T follicular helper cell (primary cell): ENCODE results near the gene NPAS3.
"Not testable (repeated sequence)": the region's sequence is repeated elsewhere in the genome, so short reads cannot be mapped to it uniquely, and the experiment has no call there.

Source experiments
- DNase-seq: peaks from one replicate; pipeline ENCODE4 v3.0.0-alpha.2; 2020; ENCODE audit warnings: low read depth

Gene NPAS3

DNA sequence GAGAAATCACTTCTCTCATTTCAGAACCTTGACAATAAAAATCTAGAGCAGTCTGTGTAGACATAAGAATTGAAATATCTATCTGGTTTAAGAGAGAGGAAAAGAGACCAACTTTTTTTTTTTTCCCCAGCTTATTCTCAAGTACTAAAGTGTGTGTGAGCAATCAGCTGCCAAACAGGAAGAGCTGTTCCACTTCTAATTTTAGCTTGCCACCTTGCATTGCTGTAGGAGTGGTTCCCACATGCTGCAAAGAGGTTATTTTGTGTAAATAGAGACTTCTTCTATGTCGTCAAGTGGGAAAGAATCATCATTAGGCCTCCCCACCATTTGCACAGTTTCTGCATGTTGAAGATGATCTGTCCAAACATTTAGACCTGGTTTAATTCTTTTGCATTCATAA lies 142.6 kb downstream of the NPAS3 start:
- no peak for DNase-seq

DNA sequence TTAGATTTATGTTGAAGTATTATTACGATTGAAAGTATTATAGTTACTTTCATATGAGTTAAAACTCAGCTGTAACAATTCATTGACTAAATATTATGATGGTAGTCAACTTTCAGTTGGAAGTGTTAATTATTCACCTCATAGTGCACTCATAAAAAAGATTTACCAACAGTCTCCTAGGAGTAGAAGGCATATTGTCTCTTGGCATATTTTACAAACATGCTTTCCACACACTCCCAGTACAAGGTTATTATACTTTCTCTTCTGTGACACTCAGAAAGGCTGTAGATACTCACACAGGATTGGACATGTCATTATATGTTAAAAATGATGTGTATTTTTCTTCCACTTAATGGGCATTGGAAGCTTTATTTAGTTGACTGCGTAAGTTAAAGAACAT lies 147.1 kb downstream of the NPAS3 start:
- DNase-seq: no peak

DNA sequence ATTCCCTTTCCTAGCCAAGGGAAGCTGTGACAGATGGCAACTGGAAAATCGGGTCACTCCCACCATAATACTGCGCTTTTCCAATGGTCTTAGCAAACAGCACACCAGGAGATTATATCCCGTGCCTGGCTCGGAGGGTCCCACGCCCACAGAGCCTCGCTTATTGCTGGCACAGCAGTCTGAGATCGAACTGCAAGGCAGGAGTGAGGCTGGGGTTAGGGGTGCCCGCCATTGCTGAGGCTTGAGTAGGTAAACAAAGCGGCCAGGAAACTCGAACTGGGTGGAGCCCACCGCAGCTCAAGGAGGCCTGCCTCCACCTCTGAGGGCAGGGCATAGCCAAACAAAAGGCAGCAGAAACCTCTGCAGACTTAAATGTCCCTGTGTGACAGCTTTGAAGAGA lies 149.6 kb downstream of the NPAS3 start:
- DNase-seq: not testable (repeated sequence)

DNA sequence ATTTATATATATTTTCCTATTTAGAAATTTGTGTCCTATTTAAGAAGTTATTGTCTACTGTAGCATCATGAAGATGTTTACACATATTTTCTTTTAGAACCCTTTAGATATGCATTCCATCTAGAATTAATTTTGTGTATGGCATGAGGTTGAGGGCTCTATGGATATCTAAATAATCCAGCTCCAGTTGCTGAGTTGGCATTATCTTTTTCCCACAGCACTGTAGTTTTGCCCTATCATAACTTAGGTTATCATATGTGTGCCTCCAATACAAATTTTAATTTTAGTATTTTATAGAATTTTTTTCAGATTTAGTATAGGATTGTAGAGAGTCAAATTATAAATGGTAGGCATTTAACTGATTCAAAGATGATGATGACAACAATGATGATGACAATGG lies 159.3 kb downstream of the NPAS3 start:
- no peak for DNase-seq

DNA sequence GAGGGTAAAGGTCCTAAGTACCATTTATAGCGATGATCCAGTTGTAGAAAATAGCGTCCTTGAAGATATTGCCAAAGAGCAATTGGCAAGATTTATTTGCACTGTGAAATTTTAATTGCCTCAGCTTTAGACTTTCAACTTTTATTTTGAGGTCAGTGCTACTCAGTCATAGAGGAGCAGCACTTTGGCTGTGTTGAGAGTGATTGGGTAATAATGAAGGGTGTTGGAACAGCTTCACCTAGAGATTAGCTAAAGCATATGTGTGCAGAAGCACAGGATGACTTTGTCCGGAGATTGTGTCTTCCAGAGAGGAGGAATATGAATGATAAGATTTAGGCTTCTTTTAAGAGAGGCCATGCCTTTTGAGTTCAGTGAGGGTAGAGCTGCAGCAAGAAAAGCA lies 164.8 kb downstream of the NPAS3 start:
- no peak for DNase-seq

DNA sequence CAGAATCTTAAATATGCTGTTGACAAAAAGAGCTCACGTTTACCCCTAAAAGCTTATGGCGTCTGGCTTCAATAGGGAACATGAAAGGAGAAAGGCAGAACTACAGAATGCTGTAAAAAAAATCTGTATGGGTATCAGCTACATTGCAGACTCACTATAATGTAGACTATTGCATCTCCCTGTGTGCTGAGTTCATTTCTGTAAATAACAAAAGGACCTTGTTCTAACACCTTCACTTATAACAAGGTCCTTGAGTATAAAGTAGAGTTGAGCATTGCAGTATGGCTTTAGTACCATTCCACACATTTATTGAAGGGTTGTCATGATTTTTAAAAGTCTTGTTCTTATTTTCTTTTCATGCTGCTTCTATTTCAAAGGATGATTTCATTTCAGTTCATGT lies 165.3 kb downstream of the NPAS3 start:
- DNase-seq: no peak

DNA sequence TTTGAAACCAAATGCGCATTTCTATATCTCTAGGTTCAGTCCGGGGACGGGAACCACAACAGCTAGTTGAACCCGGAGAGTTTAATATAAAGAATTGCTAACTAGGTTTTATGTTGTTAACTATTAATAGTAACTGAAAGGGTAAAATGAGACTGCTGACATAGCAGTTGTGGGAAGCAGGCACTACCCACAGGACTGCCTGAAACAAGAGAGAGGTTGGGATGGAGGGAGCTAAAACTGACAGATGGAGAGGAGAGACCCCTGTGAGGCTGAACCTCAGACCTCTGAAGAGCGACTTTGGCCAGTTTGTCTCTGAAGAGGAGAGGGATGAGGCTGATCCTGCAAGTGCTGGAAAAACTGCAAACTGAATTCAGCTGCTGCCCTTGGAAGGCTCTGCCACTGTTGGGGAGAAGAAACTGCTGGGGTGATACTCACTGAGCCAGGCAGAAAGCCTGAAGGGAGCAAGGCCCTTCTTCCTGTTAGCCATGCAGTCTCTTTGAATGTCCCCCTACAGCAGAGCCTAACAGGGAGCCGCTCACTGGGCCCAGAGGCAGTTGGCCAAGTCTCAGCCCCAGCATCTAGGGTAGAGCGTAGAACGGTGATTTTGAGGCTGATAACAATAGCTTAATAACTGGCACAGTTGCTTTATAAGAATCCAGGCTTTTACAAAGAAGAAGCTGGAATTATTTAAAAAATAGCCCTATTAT lies 172.2 kb downstream of the NPAS3 start:
- no peak for DNase-seq

DNA sequence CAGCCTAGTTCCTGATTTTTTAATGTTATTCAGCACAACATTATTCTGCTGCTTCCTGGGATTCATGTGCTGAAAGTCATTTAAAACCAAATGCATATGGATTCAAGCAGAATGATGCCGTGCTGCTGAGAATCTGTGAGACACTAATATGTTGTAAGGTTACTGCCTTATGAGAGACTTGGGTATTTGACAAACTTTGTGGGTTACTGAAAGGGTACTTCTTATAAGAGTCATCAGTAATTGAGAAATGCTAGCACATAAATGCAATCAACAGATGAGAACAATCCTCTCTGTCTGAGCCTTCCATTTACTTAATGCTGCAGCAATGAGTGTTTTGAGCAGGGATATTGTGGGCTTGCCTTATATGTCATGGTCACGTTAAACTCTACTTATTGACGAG lies 175.7 kb downstream of the NPAS3 start:
- no peak for DNase-seq

DNA sequence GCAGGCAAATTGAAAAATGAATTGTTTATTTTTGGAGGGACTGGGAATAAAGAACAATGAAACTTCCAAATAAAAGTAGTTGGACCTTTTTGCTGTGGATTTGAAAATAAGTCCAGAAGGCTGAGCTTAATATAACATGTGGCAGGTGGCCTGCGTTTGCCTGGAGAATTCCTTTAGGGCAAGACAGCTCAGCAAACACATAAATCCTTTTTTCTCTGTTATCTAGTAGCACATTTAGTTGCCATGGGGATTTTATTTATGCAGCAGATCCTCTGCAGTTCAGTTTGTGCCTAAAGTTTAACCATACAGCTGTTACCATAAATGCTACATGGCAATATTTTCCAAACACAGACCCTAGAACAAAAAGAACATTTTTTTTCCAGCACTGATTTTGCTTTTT lies 180.0 kb downstream of the NPAS3 start:
- no peak for DNase-seq

DNA sequence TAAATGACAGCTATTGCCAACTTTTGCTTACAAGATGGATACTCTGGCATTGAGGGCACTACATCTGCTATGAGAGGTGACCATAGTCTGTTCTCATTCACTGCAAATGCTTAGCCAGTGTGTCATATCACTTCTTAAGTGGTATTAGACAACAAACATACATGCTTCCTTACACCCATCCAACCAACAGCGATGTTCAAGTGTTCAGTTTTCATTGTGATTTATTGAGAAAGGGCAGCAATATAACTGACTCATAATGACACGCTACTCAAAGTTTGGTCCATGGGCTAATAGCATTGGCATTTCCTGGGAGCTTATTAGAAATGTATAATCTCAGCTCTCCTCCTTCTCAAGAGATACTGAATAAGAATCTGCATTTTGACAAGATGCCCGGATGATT lies 181.7 kb downstream of the NPAS3 start:
- DNase-seq: no peak

DNA sequence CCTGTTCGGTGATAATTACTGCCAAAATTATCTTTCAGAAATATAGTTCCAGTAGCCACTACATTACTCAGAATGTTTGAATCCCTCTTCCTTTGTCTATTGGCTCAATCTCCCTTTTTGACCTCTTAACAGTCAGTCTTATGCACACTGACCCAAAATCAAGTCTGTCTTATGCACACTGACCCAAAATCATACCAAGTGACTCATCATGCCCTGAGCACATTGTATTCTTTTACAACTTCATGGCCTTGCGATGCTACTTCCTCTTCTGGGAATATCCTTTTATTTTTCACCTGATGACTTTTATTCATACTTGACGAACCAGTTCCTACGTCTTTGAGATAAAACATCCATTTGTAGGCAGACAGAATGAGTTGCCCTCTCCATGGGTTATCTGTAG lies 182.3 kb downstream of the NPAS3 start:
- no peak for DNase-seq

DNA sequence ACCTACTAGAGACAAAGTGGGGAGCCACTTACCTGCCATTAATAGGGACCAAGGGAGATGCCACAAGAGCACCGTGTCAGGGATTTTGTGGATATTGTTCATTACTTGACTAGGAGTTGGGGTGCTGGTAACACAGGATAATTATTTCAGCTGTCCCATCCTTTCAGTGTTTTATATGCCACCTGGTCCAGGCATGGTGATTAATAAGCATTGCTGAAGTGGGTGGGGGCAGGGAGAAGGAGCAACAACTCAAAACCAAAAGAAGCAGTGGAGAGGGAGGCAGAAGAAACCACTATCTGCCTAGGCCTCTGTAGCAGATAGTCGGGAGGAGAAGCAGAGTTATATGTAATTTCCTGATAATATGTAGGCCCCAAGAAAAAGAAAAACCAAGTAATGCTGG lies 184.6 kb downstream of the NPAS3 start:
- DNase-seq: no peak

DNA sequence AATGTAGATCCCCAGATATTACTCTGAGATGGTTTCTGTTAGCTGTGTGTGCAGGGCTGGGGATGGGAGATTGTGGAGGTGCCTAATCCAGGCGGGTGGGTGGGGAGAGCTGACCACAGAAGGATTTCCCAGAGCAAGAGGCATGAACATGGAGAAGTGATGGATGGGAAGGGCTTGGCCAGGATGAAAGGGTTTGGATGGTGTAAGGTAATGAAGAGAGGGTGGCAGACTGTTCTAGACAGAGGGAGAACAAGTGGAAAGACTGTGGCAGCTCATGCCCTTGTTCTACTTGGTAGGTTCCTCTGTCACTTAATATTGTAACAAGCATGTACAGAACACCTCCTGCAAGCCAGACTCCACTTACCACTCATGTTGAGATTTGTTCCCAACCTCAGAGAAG lies 187.8 kb downstream of the NPAS3 start:
- no peak for DNase-seq

DNA sequence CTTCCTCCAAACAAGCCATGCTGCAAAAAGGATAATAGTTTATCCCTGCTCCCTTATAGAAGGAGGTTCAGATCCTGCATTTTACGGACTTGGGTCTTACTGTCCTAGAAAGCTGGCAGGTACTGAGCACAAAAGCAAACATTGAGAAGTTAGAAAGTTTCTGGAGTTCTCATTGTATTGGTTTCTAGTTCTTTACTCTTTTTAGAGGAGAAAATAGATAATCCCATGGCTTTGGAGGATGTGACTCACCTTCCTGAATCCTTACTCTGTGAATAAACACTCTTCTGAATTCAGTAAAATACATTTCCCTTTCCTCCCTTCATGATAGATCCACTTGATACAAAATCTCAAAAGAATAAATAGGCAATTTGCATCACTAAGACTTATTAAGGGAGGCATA lies 188.9 kb downstream of the NPAS3 start:
- DNase-seq: no peak

DNA sequence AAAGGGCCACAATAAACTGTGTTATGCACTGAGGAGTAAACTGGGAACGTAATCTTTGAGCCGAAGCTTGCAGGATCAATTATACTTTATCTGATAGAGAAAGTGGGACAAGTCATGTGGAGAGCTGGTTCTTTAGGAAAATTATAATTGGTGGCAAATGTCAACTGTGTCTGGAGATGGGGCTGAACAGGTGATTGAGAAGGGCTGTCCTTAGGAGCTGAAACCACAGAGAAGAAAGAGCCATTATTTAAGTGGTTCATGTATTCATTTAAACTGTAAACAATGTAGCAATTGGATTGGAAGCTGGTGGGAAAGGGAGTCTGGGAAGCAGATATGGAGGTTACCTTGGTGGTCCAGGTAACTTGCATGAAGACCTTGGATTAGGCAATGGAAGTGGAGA lies 193.1 kb downstream of the NPAS3 start:
- no peak for DNase-seq

DNA sequence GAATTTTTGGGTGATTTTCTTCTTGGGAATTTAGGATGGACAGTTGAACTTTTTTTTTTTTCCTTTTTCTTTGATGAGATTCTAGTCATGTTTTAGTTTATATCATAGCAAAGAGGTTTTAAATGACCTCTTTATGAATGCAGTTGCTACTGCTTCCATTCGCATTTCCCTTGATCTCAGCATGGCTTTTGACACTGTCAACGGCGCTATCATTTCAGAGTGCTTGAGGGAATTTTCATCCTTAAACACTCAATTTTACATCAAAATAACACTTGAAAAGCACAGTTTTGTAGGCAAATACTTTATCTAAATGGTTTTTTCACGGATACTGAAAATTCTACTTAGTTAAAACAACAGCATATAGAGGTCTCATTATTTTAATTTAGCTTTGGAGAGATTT lies 195.5 kb downstream of the NPAS3 start:
- no peak for DNase-seq

DNA sequence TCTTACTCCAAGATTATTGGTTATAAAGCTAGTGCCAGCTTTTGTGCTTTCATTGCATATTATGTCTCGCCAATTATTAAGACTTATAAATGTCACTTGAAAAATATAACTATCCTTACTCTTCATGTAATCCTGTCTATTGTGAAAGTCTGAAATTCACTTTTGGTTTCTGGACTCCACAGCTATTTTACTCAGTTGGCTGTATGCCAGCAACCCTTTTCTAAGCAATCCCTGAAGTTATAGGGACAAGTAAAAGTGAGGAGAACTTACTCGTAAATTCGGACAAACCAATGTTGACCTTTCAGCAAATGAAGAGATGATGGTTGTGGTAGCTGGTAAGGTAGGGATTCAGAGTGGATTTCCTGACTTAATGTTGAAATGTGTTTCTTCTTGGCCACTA lies 196.3 kb downstream of the NPAS3 start:
- DNase-seq: no peak

DNA sequence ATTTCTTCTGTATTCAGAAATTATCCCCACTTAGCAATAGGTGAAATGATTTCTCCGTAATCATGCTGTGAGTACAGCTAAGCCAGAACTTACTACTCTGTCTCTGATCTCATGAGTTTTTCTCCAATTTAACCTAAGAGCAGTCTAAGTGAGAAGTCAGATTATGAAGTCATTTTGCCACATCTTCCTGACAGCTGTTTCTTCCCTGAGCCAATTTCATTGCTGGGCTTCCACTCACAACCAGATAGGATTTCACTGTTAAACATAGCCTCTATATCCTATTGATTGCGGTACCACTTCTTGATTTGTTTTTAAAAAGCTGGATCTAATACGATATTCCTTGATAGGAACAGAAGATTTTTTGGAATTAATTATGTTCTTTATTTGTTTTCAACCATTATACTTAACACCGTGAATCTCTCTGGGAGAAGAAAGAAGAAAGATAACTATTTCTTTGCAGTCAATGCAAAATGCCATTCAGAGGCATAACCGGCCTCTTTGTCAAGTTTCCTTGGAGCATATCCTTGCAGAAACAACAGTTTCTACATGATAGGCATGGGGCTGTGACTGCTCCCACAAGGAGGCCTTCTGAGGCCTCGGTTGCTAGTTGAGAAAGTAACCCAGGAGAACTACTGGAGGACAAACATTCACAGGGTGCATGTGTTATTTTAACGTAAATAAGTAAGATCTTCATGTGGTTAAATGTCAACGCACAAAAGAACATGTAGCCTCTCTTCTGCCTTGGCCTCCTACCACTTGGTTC lies 212.2 kb downstream of the NPAS3 start:
- DNase-seq: no peak

DNA sequence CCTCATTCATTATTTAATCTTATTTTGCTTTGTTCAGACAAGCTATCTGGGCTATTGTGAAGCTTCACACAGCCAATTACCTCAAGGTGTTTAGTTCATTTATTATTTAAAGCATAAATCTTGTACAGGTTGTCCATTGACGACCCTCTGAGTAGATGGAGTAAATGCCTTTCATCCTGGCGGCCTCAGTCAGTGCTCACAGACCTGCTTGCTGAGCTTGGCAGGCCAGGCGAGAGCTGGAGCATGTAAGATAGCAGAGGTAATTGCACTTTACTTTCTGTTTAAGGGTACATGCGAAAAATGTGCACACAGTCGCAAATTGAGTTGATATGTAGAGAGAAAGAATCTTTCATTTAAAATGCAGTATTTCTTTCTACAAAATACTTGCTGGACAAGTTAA lies 224.4 kb downstream of the NPAS3 start:
- no peak for DNase-seq

DNA sequence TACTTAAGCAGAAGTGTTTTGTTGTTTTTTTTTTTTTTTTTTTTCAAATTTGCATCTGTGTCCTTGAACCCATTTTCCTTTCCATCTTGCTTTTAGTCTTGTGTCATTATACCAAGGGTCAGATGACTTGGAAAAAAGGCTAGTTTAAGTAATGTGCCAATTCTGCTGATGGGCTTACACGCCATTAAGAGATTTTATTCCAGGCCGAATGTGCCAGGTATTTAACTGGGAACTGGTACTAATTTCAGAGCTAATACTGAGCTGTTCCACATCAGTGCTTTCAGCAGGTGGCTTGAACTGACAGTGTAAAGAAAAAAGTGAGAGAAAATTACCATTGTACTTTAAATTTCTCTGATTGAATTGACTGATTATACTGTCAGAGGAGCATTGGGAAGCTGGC lies 224.9 kb downstream of the NPAS3 start:
- DNase-seq: no peak

DNA sequence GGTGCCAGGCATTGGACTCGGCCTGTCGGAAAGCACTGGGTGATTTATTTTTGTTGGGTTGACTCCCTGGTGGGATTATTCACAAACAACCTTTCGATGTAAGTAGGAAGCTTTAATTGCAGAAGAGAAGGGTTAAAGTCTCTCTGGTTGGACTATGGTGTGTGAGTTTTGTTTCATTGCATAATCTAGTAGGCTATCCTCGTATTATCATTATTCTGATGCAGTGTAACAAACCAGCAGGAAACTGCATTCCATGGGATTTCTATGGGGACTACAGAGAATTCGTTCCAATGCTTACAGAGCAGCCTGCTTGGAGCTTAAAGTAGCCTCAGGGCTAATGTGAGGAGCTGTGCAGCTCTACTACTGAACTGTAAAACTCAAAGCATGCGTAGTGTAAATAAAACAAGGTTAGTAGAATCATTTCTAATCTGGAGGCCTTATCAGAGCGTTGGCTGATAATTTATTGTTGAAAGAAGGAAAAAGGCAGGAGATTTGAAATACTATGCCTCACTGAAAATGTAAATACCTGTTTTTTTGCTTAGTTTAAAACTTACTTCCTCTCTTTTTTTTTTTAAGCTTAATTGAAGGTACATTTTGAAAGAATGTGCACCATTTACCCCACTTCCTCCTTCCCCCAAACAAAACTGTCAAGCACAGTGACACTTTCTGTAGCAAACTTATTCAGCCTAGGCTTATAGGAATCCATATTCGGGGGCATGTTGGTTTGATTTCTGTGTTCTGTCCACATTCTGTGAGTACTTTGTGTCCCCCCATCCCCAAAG lies 226.7 kb downstream of the NPAS3 start:
- DNase-seq: no peak

DNA sequence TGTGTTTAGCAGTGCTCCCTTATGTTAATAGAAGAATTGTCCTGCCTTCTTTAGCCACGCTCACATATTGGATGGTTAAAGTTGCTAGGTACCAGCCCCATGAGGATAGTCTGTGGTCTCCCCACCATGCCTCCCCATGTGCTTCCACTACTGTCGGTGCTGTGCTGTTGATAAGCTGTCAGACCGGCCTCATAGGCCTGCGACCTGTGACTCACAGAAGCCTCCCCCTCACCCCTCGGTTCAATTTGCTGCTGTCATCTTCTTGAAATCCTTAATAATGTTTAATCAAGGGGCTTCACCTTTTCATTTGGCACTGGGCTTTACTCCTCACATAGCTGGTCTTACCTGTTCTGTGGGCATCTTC lies 227.2 kb downstream of the NPAS3 start:
- DNase-seq: no peak

DNA sequence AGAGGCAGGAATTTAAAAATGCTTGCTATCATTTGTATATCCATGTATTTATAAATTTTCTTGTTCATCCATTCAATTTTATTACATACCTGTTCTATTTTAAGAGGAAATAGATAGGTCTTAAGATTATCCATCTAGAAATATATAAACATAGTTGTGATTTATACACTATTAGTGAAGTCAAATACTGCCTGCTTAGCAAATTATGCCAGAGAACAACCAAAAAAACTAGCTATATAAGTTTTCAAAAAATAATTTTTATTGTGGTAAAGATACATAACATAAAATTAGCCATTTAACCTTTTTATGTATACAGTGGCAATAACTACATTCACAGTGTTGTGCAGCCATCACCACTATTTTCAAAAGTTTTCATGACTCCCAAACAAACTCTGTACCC lies 237.3 kb downstream of the NPAS3 start:
- no peak for DNase-seq
